HepG2 (cell line): ENCODE data around the gene NHSL1. TPM values are rescaled to one million over a fixed set of nuclear protein-coding genes. Genes with fewer than 3 reads are reported as not detected.

Source experiments
- ATF4 ChIP-seq, 2 experiments: fragments of 450-650 bp in 1 of 2; sonication (generic) in 1 of 2; formaldehyde crosslinking; IDR thresholded peaks; 2 replicates each; pipeline versions ENCODE4 v1.5.0 to v1.8.0; 2020 to 2022; ENCODE audit warnings: mild to moderate bottlenecking in 1 of 2, missing genetic modification reagents in 1 of 2
- FOXA1 ChIP-seq, 2 experiments: fragments of 450-650 bp in 1 of 2; sonication (generic) in 1 of 2; formaldehyde crosslinking in 1 of 2; IDR thresholded peaks; 2 replicates each; pipeline versions ENCODE4 v1.4.0 to v1.6.1; 2016 to 2020; ENCODE audit warnings: missing genetic modification reagents in 1 of 2
- GATAD2A ChIP-seq: IDR thresholded peaks from 2 replicates; pipeline ENCODE4 v1.6.1; 2016
- MATR3 ChIP-seq: sonication (generic); formaldehyde crosslinking; IDR thresholded peaks from 2 replicates; pipeline ENCODE4 v1.4.0; 2020; ENCODE audit warnings: missing genetic modification reagents
- MAZ ChIP-seq, 2 experiments: sonication (generic) in 1 of 2; formaldehyde crosslinking in 1 of 2; IDR thresholded peaks; 2 replicates each; pipeline versions ENCODE4 v1.5.0 to v1.6.1; 2012 to 2020; ENCODE audit warnings: low read depth in 2 of 2, mild to moderate bottlenecking in 2 of 2, borderline replicate concordance in 1 of 2, improper control_type of control experiment in 1 of 2, low read length in 1 of 2, missing genetic modification reagents in 1 of 2, moderate library complexity in 1 of 2
- MLXIP ChIP-seq: sonication (generic); formaldehyde crosslinking; IDR thresholded peaks from 2 replicates; pipeline ENCODE4 v1.9.0; 2021; ENCODE audit warnings: missing genetic modification reagents, borderline replicate concordance
- NR2F1 ChIP-seq, 2 experiments: fragments of 450-650 bp in 1 of 2; formaldehyde crosslinking in 1 of 2; IDR thresholded peaks; 2 replicates each; pipeline versions ENCODE4 v1.5.0 to v1.6.1; 2016 to 2020; ENCODE audit warnings: mild to moderate bottlenecking in 1 of 2, missing compliant biosample characterization in 1 of 2, missing genetic modification reagents in 1 of 2, moderate library complexity in 1 of 2
- PRDM10 ChIP-seq: sonication (generic); formaldehyde crosslinking; IDR thresholded peaks from 2 replicates; pipeline ENCODE4 v1.4.0; 2020; ENCODE audit warnings: low read depth, missing genetic modification reagents
- STAG1 ChIP-seq: sonication (generic); formaldehyde crosslinking; IDR thresholded peaks from 2 replicates; pipeline ENCODE4 v1.4.0; 2020; ENCODE audit warnings: missing genetic modification reagents
- TCF7 ChIP-seq: sonication (generic); IDR thresholded peaks from 2 replicates; pipeline ENCODE4 v1.6.1; 2016; ENCODE audit warnings: antibody characterized with exemption, low read depth
- TOE1 ChIP-seq: sonication (generic); formaldehyde crosslinking; IDR thresholded peaks from 2 replicates; pipeline ENCODE4 v1.4.0; 2020; ENCODE audit warnings: mild to moderate bottlenecking, missing genetic modification reagents
- YY1 ChIP-seq: IDR thresholded peaks from 2 replicates; pipeline ENCODE4 v1.6.1; 2011; ENCODE audit warnings: low read length, low read depth, moderate library complexity, mild to moderate bottlenecking; ENCODE audit not compliant: insufficient read depth, insufficient replicate concordance
- ZBTB46 ChIP-seq: sonication (generic); formaldehyde crosslinking; IDR thresholded peaks from 2 replicates; pipeline ENCODE4 v1.4.0; 2020; ENCODE audit warnings: mild to moderate bottlenecking, missing genetic modification reagents, borderline replicate concordance
- ZEB1 ChIP-seq: IDR thresholded peaks from 2 replicates; pipeline ENCODE4 v1.6.1; 2012; ENCODE audit warnings: mild to moderate bottlenecking, low read depth, inconsistent platforms; ENCODE audit not compliant: insufficient replicate concordance
- ZNF30 ChIP-seq: sonication (generic); formaldehyde crosslinking; IDR thresholded peaks from 2 replicates; pipeline ENCODE4 v1.5.0; 2020; ENCODE audit warnings: mild to moderate bottlenecking, missing genetic modification reagents
- ZNF44 ChIP-seq: sonication (generic); formaldehyde crosslinking; IDR thresholded peaks from 2 replicates; pipeline ENCODE4 v1.5.1; 2020; ENCODE audit warnings: mild to moderate bottlenecking, missing genetic modification reagents
- ZSCAN22 ChIP-seq: sonication (generic); formaldehyde crosslinking; IDR thresholded peaks from 2 replicates; pipeline ENCODE4 v1.4.0; 2020; ENCODE audit warnings: mild to moderate bottlenecking, missing genetic modification reagents
- polyA plus RNA-seq, 8 experiments: library from polyadenylated mRNA; depleted of rRNA in 3 of 8; stranded (reverse) in 7 of 8; unstranded in 1 of 8; fragments of >200 nt; fragmentation: Illumina TruSeq in 4 of 8; extraction: Trizol in 4 of 8; gene quantifications; 2 replicates each; pipeline versions ENCODE4 v1.2.1 to v1.2.3, GENCODE V29; 2011 to 2016; ENCODE audit warnings: low read depth in 4 of 8, missing spikeins in 1 of 8, mixed read lengths in 1 of 8; ENCODE audit not compliant: insufficient read depth in 1 of 8
- total RNA-seq, 5 experiments: library from RNA; depleted of rRNA; stranded (reverse); fragments of >200 nt; fragmentation: Illumina TruSeq; extraction: Trizol; gene quantifications; 2 replicates each; pipeline ENCODE4 v1.2.3, GENCODE V29; 2016; ENCODE audit warnings: low read depth in 1 of 5

The NHSL1 gene
- total and polyA plus RNA-seq, 2 of the 13 experiments (the other 11 are each of a cell fraction or from before 2014, with no cell fraction given) = 24.9 to 53.6 TPM

- TF ChIP-seq FOXA1 (IDR thresholded peaks at IDR 0.05) (no peak), FOXA1 (CRISPR knock-in tag; IDR thresholded peaks at IDR 0.05) (peak; percentile 39; the same call in 1 of the 2 replicates), MATR3 (CRISPR knock-in tag) (no peak), ZNF30 (no peak), MAZ (IDR thresholded peaks at IDR 0.05; ENCODE audit: borderline replicate concordance, low read depth, low read length) (no peak), MAZ (CRISPR knock-in tag; IDR thresholded peaks at IDR 0.05; ENCODE audit: low read depth) (no peak), TOE1 (CRISPR knock-in tag) (0 out of 2 replicates have a peak, but pooled peaks have one; percentile 39), ZNF44 (CRISPR knock-in tag) (no peak), ZSCAN22 (no peak), ATF4 (CRISPR knock-in tag; IDR thresholded peaks at IDR 0.05) (0 out of 4 replicates have a peak, but pooled peaks of 1 of the 2 experiments have one; percentile 27), GATAD2A (CRISPR knock-in tag) (no peak), NR2F1 (CRISPR knock-in tag; IDR thresholded peaks at IDR 0.05) (no peak), TCF7 (0 out of 2 replicates have a peak, but pooled peaks have one; percentile 9), STAG1 (CRISPR knock-in tag) (no peak), PRDM10 (CRISPR knock-in tag) (no peak), ZBTB46 (no peak), MLXIP (CRISPR knock-in tag) (0 out of 2 replicates have a peak, but pooled peaks have one; percentile 56), ZEB1 (no peak), YY1 (no peak)
These were observed 528 bp downstream of the NHSL1 start (continued) for GRCh38 chr6:138498629-138499302.
